Osteoblast (primary cell): Measurements from ENCODE around the gene DBP. TPM values are rescaled to one million over a fixed set of nuclear protein-coding genes. Genes with fewer than 3 reads are reported as not detected.
A peak's percentile ranks its signal among the peaks of the same experiment; 100 is the strongest.

Experiments
- DNase-seq: peaks from one replicate; pipeline ENCODE4 v3.0.0; 2011; ENCODE audit warnings: low spot score, mixed read lengths; ENCODE audit not compliant: insufficient read length; ENCODE audit errors: missing footprints
- H2AFZ ChIP-seq: 2 replicates; pipeline ENCODE4 v1.6.0; 2011; ENCODE audit warnings: mild to moderate bottlenecking, low read length
- H3K27ac ChIP-seq: 2 replicates; pipeline ENCODE4 v1.5.1; 2011; ENCODE audit warnings: mild to moderate bottlenecking, low read depth, low read length, moderate library complexity
- H3K27me3 ChIP-seq: 2 replicates; pipeline ENCODE4 v1.6.0; 2012; ENCODE audit warnings: mild to moderate bottlenecking, control low read depth, inconsistent platforms, low read length, moderate library complexity; ENCODE audit not compliant: insufficient read depth
- H3K36me3 ChIP-seq: 2 replicates; pipeline ENCODE4 v1.5.1; 2011; ENCODE audit warnings: mild to moderate bottlenecking, low read length, control low read depth, moderate library complexity; ENCODE audit not compliant: insufficient read depth
- H3K4me1 ChIP-seq: 2 replicates; pipeline ENCODE4 v1.5.1; 2011; ENCODE audit warnings: mild to moderate bottlenecking, low read length, control low read depth, moderate library complexity; ENCODE audit not compliant: insufficient read depth
- H3K4me2 ChIP-seq: 2 replicates; pipeline ENCODE4 v1.6.0; 2011; ENCODE audit warnings: mild to moderate bottlenecking, low read length; ENCODE audit not compliant: insufficient read depth
- H3K4me3 ChIP-seq: fragments of 200-600 bp; sonication (generic); 3 replicates; pipeline ENCODE4 v1.5.1; 2012; ENCODE audit warnings: mild to moderate bottlenecking, low read length, inconsistent platforms; ENCODE audit not compliant: insufficient read depth
- H3K79me2 ChIP-seq: 2 replicates; pipeline ENCODE4 v1.6.0; 2012; ENCODE audit warnings: mild to moderate bottlenecking, low read length, control low read depth, inconsistent platforms; ENCODE audit not compliant: insufficient read depth
- H3K9me3 ChIP-seq: 2 replicates; pipeline ENCODE4 v1.5.1; 2011; ENCODE audit warnings: low read depth, low read length, control low read depth
- H4K20me1 ChIP-seq: 2 replicates; pipeline ENCODE4 v1.6.0; 2012; ENCODE audit warnings: mild to moderate bottlenecking, low read length, control low read depth; ENCODE audit not compliant: insufficient read depth
- total RNA-seq: library from RNA; depleted of rRNA; stranded (reverse); fragments of >200 nt; gene quantifications from 2 replicates; pipeline ENCODE4 v1.2.3, GENCODE V29; 2012
- TF ChIP-seq, protein P1 (sequence below): IDR thresholded peaks from 2 replicates; pipeline ENCODE4 v1.5.1; 2011; ENCODE audit warnings: mild to moderate bottlenecking, low read depth, low read length, moderate library complexity; ENCODE audit errors: extremely low read depth

The DBP gene
- total RNA-seq, 1 donor: 14.5 TPM

- Histone ChIP-seq H3K27ac (no peak overlapping the region), H4K20me1 (no peaks in the 10 kb centered on the region), H3K79me2 (no peaks in the 10 kb centered on the region), H3K36me3 (no peaks in the 10 kb centered on the region), H3K9me3 (no peaks in the 10 kb centered on the region), H2AFZ (no peak overlapping the region), H3K4me3 (no peak overlapping the region), H3K4me1 (no peaks in the 10 kb centered on the region), H3K27me3 (no peaks in the 10 kb centered on the region), H3K4me2 (no peak overlapping the region)
- TF ChIP-seq, protein P1, sequence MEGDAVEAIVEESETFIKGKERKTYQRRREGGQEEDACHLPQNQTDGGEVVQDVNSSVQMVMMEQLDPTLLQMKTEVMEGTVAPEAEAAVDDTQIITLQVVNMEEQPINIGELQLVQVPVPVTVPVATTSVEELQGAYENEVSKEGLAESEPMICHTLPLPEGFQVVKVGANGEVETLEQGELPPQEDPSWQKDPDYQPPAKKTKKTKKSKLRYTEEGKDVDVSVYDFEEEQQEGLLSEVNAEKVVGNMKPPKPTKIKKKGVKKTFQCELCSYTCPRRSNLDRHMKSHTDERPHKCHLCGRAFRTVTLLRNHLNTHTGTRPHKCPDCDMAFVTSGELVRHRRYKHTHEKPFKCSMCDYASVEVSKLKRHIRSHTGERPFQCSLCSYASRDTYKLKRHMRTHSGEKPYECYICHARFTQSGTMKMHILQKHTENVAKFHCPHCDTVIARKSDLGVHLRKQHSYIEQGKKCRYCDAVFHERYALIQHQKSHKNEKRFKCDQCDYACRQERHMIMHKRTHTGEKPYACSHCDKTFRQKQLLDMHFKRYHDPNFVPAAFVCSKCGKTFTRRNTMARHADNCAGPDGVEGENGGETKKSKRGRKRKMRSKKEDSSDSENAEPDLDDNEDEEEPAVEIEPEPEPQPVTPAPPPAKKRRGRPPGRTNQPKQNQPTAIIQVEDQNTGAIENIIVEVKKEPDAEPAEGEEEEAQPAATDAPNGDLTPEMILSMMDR: no peak
- DNase-seq: peak; percentile 26
Measured at GRCh38 chr19:48596679-48597465, 40.3 kb downstream of the DBP start.

DNA sequence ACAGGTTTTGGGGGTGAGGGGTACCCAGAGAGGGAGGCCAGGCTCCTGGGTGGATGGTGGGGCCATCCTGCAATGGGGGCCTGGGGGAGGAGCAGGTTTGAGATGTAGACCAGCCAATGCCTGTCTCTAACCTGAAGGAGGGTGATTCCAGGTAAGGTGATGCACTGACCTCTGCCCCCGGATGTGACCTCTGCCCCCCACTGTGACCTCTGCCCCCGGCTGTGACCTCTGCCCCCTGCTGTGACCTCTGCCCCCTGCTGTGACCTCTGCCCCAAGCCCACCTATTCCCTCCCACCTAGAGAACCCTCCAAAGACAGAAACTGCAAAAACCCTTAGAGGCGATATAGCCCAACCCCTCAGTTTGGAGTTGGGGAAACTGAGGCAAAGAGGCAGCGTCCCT lies 40.9 kb downstream of the DBP start:
- Histone ChIP-seq H3K27ac (no peak overlapping the region), H4K20me1 (no peaks in the 10 kb centered on the region), H3K4me3 (no peak overlapping the region), H3K4me1 (no peaks in the 10 kb centered on the region), H2AFZ (no peak overlapping the region), H3K4me2 (no peak overlapping the region), H3K9me3 (no peaks in the 10 kb centered on the region), H3K36me3 (no peaks in the 10 kb centered on the region), H3K79me2 (no peaks in the 10 kb centered on the region), H3K27me3 (no peaks in the 10 kb centered on the region)
- TF ChIP-seq, protein P1: no peak
- DNase-seq: peak; percentile 30

DNA sequence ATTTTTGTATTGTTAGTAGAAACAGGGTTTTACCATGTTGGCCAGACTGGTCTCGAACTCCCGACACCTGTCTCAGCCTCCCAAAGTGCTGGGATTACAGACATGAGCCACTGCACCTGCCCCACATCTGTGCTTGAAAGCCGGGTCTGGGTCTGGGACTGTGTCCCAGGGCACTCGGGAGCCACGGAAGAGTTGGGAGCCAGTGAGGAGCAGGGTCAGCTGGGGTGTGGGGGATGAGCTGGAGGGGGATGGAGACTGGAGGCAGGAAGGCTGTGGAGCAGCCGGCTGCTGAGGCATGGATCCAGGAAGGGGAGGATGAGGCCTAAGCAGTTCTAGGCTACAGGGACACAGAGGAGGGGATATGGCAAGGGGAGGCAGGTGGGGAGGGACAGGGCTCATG lies 41.3 kb downstream of the DBP start:
- no peak overlapping the region for H3K4me3 ChIP-seq
- no peaks in the 10 kb centered on the region for H3K27me3 ChIP-seq
- H3K79me2 ChIP-seq: no peaks in the 10 kb centered on the region
- no peaks in the 10 kb centered on the region for H4K20me1 ChIP-seq
- H3K27ac ChIP-seq: no peak overlapping the region
- no peak overlapping the region for H2AFZ ChIP-seq
- H3K36me3 ChIP-seq: no peaks in the 10 kb centered on the region
- peak; percentile 49 for DNase-seq
- H3K9me3 ChIP-seq: no peaks in the 10 kb centered on the region
- no peak overlapping the region for H3K4me2 ChIP-seq
- no peaks in the 10 kb centered on the region for H3K4me1 ChIP-seq
- TF ChIP-seq, protein P1: no peak

- Histone ChIP-seq H3K4me1 (no peaks in the 10 kb centered on the region), H3K79me2 (no peaks in the 10 kb centered on the region), H3K27ac (no peak overlapping the region), H4K20me1 (no peaks in the 10 kb centered on the region), H3K9me3 (no peaks in the 10 kb centered on the region), H3K36me3 (no peaks in the 10 kb centered on the region), H3K27me3 (no peaks in the 10 kb centered on the region), H3K4me3 (no peak overlapping the region), H3K4me2 (no peak overlapping the region), H2AFZ (no peak overlapping the region)
- TF ChIP-seq, protein P1: no peak
- peak; percentile 26 for DNase-seq
Measured at GRCh38 chr19:48595171-48595570, 42.0 kb downstream of the DBP start.
